ENCODE measurements around the gene RAG1.

RAG1 gene

GRCh38 chr11:36577373-36577772, 9.6 kb downstream of the RAG1 start:
- no peak for DNase-seq (ENCODE audit: low read depth, low spot score)
- Histone ChIP-seq H3K27me3 (ENCODE audit: insufficient read depth, insufficient read length) (no peaks in the 10 kb centered on the region), H3K4me1 (ENCODE audit: insufficient read depth, insufficient read length) (no peaks in the 10 kb centered on the region), H3K9me3 (ENCODE audit: insufficient read depth, low read length) (peaks cover 23% of the 10 kb centered on the region), H3K4me3 (ENCODE audit: insufficient read length, low read depth) (no peak overlapping the region), H3K36me3 (ENCODE audit: insufficient read depth, insufficient read length, low read length) (peaks cover 23% of the 10 kb centered on the region), H3K9ac (ENCODE audit: insufficient read length, low read depth) (no peak overlapping the region)
- TF ChIP-seq ZNF274 (IDR thresholded peaks at IDR 0.05; ENCODE audit: low read depth, low read length) (no peak), SUZ12 (IDR thresholded peaks at IDR 0.05; ENCODE audit: extremely low read depth, insufficient read depth, insufficient read length) (no peak), YY1 (IDR thresholded peaks at IDR 0.05; ENCODE audit: insufficient read depth, insufficient read length) (no peak)

- no peak for DNase-seq (ENCODE audit: low read depth, low spot score)
Observed at GRCh38 chr11:36577859-36578258, 10.1 kb downstream of the RAG1 start.

GRCh38 chr11:36578458-36578857, 10.7 kb downstream of the RAG1 start:
- H3K9ac ChIP-seq (ENCODE audit: insufficient read length, low read depth): no peak overlapping the region
- H3K4me1 ChIP-seq (ENCODE audit: insufficient read depth, insufficient read length): no peaks in the 10 kb centered on the region
- no peak for DNase-seq (ENCODE audit: low read depth, low spot score)
- no peak overlapping the region for H3K4me3 ChIP-seq (ENCODE audit: insufficient read length, low read depth)
- peaks cover 22% of the 10 kb centered on the region for H3K36me3 ChIP-seq (ENCODE audit: insufficient read depth, insufficient read length, low read length)
- peaks cover 24% of the 10 kb centered on the region for H3K9me3 ChIP-seq (ENCODE audit: insufficient read depth, low read length)
- no peak for TF ChIP-seq ZNF274 (IDR thresholded peaks at IDR 0.05; ENCODE audit: low read depth, low read length)
- no peak for TF ChIP-seq YY1 (IDR thresholded peaks at IDR 0.05; ENCODE audit: insufficient read depth, insufficient read length)
- no peak for TF ChIP-seq SUZ12 (IDR thresholded peaks at IDR 0.05; ENCODE audit: extremely low read depth, insufficient read depth, insufficient read length)
- H3K27me3 ChIP-seq (ENCODE audit: insufficient read depth, insufficient read length): no peaks in the 10 kb centered on the region

More at GRCh38 chr11:36577859-36578258, 10.1 kb downstream of the RAG1 start:
- H3K9me3 ChIP-seq (ENCODE audit: insufficient read depth, low read length): peaks cover 24% of the 10 kb centered on the region
- peaks cover 23% of the 10 kb centered on the region for H3K36me3 ChIP-seq (ENCODE audit: insufficient read depth, insufficient read length, low read length)
- no peak overlapping the region for H3K9ac ChIP-seq (ENCODE audit: insufficient read length, low read depth)
- TF ChIP-seq ZNF274 (IDR thresholded peaks at IDR 0.05; ENCODE audit: low read depth, low read length) (no peak), YY1 (IDR thresholded peaks at IDR 0.05; ENCODE audit: insufficient read depth, insufficient read length) (no peak), SUZ12 (IDR thresholded peaks at IDR 0.05; ENCODE audit: extremely low read depth, insufficient read depth, insufficient read length) (no peak)
- H3K27me3 ChIP-seq (ENCODE audit: insufficient read depth, insufficient read length): no peaks in the 10 kb centered on the region
- no peaks in the 10 kb centered on the region for H3K4me1 ChIP-seq (ENCODE audit: insufficient read depth, insufficient read length)
- H3K4me3 ChIP-seq (ENCODE audit: insufficient read length, low read depth): no peak overlapping the region

GRCh38 chr11:36581536-36581935, 13.7 kb downstream of the RAG1 start:
- Histone ChIP-seq H3K4me1 (ENCODE audit: insufficient read depth, insufficient read length) (no peaks in the 10 kb centered on the region), H3K4me3 (ENCODE audit: insufficient read length, low read depth) (no peak overlapping the region), H3K27me3 (ENCODE audit: insufficient read depth, insufficient read length) (peaks cover 2% of the 10 kb centered on the region), H3K9me3 (ENCODE audit: insufficient read depth, low read length) (peaks cover 24% of the 10 kb centered on the region), H3K9ac (ENCODE audit: insufficient read length, low read depth) (no peak overlapping the region), H3K36me3 (ENCODE audit: insufficient read depth, insufficient read length, low read length) (no peaks in the 10 kb centered on the region)
- TF ChIP-seq YY1 (IDR thresholded peaks at IDR 0.05; ENCODE audit: insufficient read depth, insufficient read length): no peak
- DNase-seq (ENCODE audit: low read depth, low spot score): peak; percentile 56

GRCh38 chr11:36583667-36584066, 15.9 kb downstream of the RAG1 start:
- no peak for DNase-seq (ENCODE audit: low read depth, low spot score)
- Histone ChIP-seq H3K4me1 (ENCODE audit: insufficient read depth, insufficient read length) (no peaks in the 10 kb centered on the region), H3K9me3 (ENCODE audit: insufficient read depth, low read length) (peaks cover 24% of the 10 kb centered on the region), H3K27me3 (ENCODE audit: insufficient read depth, insufficient read length) (peaks cover 8% of the 10 kb centered on the region), H3K36me3 (ENCODE audit: insufficient read depth, insufficient read length, low read length) (no peaks in the 10 kb centered on the region), H3K4me3 (ENCODE audit: insufficient read length, low read depth) (no peak overlapping the region), H3K9ac (ENCODE audit: insufficient read length, low read depth) (no peak overlapping the region)
- TF ChIP-seq ZNF274 (IDR thresholded peaks at IDR 0.05; ENCODE audit: low read depth, low read length) (no peak), SUZ12 (IDR thresholded peaks at IDR 0.05; ENCODE audit: extremely low read depth, insufficient read depth, insufficient read length) (no peak)

GRCh38 chr11:36586543-36586942, 18.7 kb downstream of the RAG1 start:
- Histone ChIP-seq H3K4me1 (ENCODE audit: insufficient read depth, insufficient read length) (no peaks in the 10 kb centered on the region), H3K27me3 (ENCODE audit: insufficient read depth, insufficient read length) (peaks cover 33% of the 10 kb centered on the region), H3K9ac (ENCODE audit: insufficient read length, low read depth) (no peak overlapping the region), H3K9me3 (ENCODE audit: insufficient read depth, low read length) (peaks cover 10% of the 10 kb centered on the region), H3K36me3 (ENCODE audit: insufficient read depth, insufficient read length, low read length) (no peaks in the 10 kb centered on the region), H3K4me3 (ENCODE audit: insufficient read length, low read depth) (no peak overlapping the region)
- no peak for TF ChIP-seq SUZ12 (IDR thresholded peaks at IDR 0.05; ENCODE audit: extremely low read depth, insufficient read depth, insufficient read length)
- no peak for TF ChIP-seq YY1 (IDR thresholded peaks at IDR 0.05; ENCODE audit: insufficient read depth, insufficient read length)
- TF ChIP-seq ZNF274 (IDR thresholded peaks at IDR 0.05; ENCODE audit: low read depth, low read length): no peak
- no peak for DNase-seq (ENCODE audit: low read depth, low spot score)

- no peaks in the 10 kb centered on the region for H3K9me3 ChIP-seq (ENCODE audit: insufficient read depth, low read length)
- no peak for DNase-seq (ENCODE audit: low read depth, low spot score)
- no peaks in the 10 kb centered on the region for H3K36me3 ChIP-seq (ENCODE audit: insufficient read depth, insufficient read length, low read length)
- H3K4me1 ChIP-seq (ENCODE audit: insufficient read depth, insufficient read length): no peaks in the 10 kb centered on the region
- no peak overlapping the region for H3K9ac ChIP-seq (ENCODE audit: insufficient read length, low read depth)
- TF ChIP-seq ZNF274 (IDR thresholded peaks at IDR 0.05; ENCODE audit: low read depth, low read length): no peak
- no peak for TF ChIP-seq YY1 (IDR thresholded peaks at IDR 0.05; ENCODE audit: insufficient read depth, insufficient read length)
- TF ChIP-seq SUZ12 (IDR thresholded peaks at IDR 0.05; ENCODE audit: extremely low read depth, insufficient read depth, insufficient read length): no peak
- H3K4me3 ChIP-seq (ENCODE audit: insufficient read length, low read depth): no peak overlapping the region
- H3K27me3 ChIP-seq (ENCODE audit: insufficient read depth, insufficient read length): peaks cover 39% of the 10 kb centered on the region
Observed at GRCh38 chr11:36588099-36588498, 20.3 kb downstream of the RAG1 start.

- Histone ChIP-seq H3K36me3 (ENCODE audit: insufficient read depth, insufficient read length, low read length) (no peaks in the 10 kb centered on the region), H3K4me3 (ENCODE audit: insufficient read length, low read depth) (no peak overlapping the region), H3K9me3 (ENCODE audit: insufficient read depth, low read length) (no peaks in the 10 kb centered on the region), H3K9ac (ENCODE audit: insufficient read length, low read depth) (no peak overlapping the region), H3K4me1 (ENCODE audit: insufficient read depth, insufficient read length) (no peaks in the 10 kb centered on the region), H3K27me3 (ENCODE audit: insufficient read depth, insufficient read length) (peaks cover 39% of the 10 kb centered on the region)
- TF ChIP-seq SUZ12 (IDR thresholded peaks at IDR 0.05; ENCODE audit: extremely low read depth, insufficient read depth, insufficient read length) (no peak), ZNF274 (IDR thresholded peaks at IDR 0.05; ENCODE audit: low read depth, low read length) (no peak), YY1 (IDR thresholded peaks at IDR 0.05; ENCODE audit: insufficient read depth, insufficient read length) (no peak)
- no peak for DNase-seq (ENCODE audit: low read depth, low spot score)
Observed at GRCh38 chr11:36590513-36590912, 22.7 kb downstream of the RAG1 start.

Data from NT2/D1 (cell line).